Stimulated activated CD4-positive, alpha-beta T cell treated with anti-CD3 and anti-CD28 coated beads, Interleukin-2, amount 100 ng/mL, for 24 hours (primary cell): ENCODE results near the gene RRP15.
"Not testable (repeated sequence)": the region's sequence is repeated elsewhere in the genome, so short reads cannot be mapped to it uniquely, and the experiment has no call there.

Experiments used
- DNase-seq, 2 donors: peaks; one replicate each; pipeline ENCODE4 v3.0.0-alpha.2; 2020

The RRP15 gene

GRCh38 chr1:218297867-218298266, 12.8 kb downstream of the RRP15 start:
- DNase-seq = no peak

DNA sequence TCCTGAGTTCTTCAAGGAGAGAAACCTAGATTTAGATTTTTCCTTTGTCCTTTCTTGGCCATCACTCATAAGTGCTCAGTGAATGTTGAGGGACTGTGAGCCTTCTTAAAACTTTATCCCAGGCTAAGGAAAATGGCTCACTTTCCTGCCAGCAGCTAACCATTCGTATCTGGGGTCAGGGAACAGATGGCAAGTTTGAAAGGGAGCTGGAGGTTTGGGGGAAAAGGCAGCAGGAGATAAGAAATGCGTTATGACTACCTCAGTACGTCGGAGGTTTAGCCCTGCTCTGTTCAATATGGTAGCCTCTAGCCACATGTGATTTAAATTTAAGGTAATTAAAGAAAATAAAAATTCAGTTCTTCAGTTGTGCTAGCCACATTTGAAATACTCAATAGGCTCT, 13.3 kb downstream of the RRP15 start:
- no peak for DNase-seq

GRCh38 chr1:218299416-218299815, 14.3 kb downstream of the RRP15 start:
- no peak for DNase-seq

GRCh38 chr1:218301217-218301616, 16.1 kb downstream of the RRP15 start:
- DNase-seq = no peak

DNA sequence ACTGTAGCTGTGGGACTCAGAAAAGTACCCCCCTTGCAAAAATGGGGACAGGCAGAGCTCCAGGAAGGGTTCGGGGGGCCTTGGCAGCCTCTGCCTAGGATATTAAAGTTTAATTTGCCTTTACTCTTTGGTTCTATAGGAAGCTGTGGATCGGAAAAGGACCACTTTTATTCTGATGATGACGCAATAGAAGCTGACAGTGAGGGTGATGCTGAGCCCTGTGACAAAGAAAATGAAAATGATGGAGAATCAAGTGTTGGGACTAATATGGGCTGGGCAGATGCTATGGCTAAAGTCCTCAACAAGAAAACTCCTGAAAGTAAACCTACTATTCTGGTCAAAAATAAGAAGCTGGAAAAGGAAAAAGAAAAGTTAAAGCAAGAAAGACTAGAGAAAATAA, 17.1 kb downstream of the RRP15 start:
- no peak for DNase-seq

DNA sequence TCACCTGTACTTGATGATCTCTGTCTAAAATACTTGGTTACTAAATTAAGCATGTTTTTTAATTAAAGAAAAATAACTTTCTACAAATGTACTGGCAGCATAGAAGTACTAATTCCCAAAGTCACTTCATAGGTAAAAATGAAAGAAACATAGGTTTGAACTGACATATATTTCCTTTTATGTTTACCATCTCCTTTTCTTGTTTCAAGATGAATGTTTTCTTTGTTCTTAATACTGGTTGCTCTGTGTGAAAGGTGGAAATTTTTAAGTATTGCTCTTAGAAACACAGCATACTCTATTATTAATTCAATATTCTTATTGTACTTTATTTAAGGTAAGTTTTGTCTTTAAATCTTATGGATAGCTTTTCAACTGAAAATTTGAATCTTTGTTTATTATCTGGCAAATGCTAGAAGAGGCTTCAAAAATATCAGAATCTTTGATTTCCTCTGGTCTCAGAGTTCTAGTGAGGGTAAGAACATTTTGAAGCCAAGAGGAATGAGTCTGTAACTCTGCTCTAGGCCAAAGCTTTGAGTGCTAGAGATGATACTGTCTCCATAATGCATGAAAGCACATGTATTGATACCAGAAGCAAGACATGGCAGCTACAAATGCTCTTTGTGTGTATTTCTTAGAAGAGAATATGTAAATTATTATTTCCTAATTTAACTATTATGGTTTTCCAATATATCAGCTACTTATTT, 18.2 kb downstream of the RRP15 start:
- DNase-seq = no peak

DNA sequence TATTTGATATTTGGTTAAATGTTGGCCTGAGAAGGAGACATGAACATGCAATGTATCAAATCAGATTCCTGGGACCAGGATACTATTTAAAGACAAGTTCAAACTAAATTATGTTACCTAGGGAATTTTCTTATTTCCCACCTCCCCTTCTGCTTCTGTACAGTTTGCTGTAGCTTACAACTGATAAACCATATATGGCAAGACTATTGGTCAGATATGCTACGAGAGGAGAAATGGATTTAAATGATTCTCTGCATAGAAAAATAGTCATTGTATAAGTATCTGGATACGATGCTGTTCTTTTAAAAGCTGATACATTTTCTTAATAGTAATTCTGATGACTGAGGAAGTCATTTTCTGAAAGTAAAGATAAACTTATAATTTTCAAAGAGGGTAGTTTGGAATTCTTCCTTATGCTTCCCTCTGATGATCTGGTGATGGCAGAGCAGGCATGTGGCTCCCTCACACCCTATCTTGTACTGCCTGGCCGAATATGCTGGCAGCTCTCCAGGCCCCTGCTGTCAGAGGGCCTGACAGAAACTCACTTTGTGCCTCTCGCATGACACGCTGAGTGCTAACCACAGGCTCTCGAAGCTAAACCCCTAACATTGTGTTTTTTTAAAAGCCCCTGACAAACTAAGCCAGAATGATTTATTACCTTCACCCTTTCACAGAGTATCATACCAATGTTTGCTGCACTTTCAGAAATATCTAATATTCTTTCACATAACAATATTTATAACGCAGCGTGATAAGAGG, 19.4 kb downstream of the RRP15 start:
- no peak for DNase-seq

GRCh38 chr1:218305472-218306064, 20.5 kb downstream of the RRP15 start:
- DNase-seq = no peak

GRCh38 chr1:218312509-218312908, 27.4 kb downstream of the RRP15 start:
- DNase-seq = no peak

GRCh38 chr1:218314316-218314715, 29.2 kb downstream of the RRP15 start:
- no peak for DNase-seq

GRCh38 chr1:218315638-218316037, 30.5 kb downstream of the RRP15 start:
- DNase-seq = no peak

DNA sequence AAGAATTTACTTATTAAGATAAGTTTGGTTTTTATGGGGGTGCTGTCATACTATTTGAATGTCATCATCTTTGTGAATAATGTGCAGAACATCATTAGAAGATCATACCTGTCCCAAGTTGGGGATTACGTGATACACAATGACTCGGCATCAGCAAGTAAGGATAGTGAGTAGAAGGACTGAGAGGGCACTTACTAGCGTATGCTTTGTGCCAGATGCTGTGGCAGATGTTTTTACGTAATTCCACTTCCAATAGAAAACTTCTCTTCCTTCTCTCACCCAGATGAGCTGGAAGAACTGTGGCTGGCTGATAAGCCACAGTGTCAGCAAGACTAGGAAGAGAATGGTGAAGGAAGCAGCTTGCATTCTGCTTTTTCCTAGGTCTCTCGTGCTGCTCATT, 32.0 kb downstream of the RRP15 start:
- no peak for DNase-seq

GRCh38 chr1:218320182-218320581, 35.1 kb downstream of the RRP15 start:
- DNase-seq = not testable (repeated sequence)

GRCh38 chr1:218322762-218323161, 37.7 kb downstream of the RRP15 start:
- no peak for DNase-seq

GRCh38 chr1:218323568-218324225, 38.6 kb downstream of the RRP15 start:
- DNase-seq = no peak

DNA sequence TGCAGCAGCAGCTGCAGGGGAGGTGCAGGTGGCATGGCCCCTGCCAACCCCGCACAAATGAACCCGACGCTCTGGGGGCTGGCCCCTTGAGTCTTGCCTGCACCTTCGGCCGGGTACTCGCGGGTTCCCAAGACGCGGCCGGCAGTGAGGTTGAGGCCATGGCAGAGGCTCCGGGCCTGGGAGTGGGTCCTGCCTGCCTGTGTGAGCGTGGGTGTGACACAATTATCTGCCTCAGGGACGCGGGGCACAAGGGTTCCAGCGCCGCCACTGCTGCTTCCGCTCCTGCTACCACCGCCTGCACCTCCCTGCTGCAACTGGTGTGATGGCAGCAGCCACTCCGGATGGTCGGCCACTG, 39.1 kb downstream of the RRP15 start:
- no peak for DNase-seq

DNA sequence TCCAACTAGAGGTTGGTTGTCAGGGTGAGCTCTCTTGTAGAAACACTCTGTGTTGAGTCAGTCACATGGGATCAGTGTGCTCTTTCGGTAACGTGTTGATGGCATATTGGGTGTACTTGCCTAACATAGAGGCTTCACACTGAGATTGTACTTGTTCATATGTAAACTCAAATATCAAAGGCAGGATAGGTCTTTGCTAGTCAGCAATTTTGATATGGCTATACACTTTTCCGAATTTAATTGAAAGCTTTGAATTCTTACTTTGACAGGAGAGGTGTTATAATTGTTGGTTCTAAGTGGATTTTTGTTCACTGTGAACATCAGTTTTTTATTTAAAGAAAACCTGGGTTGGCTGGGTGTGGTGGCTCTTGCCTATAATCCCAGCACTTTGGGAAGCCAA, 43.7 kb downstream of the RRP15 start:
- no peak for DNase-seq

- DNase-seq = no peak
These were observed 45.0 kb downstream of the RRP15 start for GRCh38 chr1:218330043-218330623.

DNA sequence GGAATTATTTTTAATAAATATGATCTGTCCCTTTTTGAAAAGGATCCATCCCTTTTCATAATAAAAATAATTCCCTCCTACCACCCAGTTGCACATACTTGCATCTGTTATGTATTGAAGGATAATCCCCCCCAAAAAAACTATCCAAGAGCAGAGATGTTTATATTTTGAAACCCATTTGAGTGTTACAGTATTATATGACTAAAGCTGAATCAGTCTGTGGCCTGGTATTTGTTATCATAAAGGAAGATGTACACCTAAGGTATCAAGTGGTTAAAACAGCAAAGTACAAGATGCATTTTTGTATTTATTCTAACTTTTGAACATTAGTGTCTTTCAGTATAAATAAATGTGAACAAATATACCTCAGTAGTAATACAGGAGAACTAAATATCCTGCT, 47.3 kb downstream of the RRP15 start:
- no peak for DNase-seq

- no peak for DNase-seq
These were observed 51.2 kb downstream of the RRP15 start for GRCh38 chr1:218336328-218336727.

DNA sequence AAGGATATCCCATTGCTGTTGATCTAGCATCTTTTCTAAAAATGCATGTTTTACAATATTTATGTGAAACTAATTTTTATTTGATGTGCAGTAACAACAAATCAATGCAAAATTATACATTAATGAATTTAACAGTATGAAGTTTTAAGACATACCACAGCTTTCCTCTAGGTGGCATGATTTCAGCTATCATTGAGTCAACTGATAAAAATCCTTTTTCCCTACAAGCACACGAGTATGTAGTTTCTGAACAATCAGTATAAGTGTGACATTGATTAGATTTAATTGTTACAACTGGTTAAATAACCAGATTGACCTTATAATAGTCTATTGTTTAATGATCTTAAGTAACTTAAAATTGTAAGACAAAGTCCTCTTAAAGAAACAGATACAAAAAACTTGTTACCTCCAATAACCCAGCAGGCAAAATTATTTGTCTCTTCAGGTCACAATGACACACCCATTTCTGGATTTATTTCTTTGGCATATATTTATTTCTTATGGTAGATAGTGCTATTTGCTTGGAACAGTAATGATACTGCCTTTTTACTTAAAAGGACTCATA, 54.3 kb downstream of the RRP15 start:
- no peak for DNase-seq

DNA sequence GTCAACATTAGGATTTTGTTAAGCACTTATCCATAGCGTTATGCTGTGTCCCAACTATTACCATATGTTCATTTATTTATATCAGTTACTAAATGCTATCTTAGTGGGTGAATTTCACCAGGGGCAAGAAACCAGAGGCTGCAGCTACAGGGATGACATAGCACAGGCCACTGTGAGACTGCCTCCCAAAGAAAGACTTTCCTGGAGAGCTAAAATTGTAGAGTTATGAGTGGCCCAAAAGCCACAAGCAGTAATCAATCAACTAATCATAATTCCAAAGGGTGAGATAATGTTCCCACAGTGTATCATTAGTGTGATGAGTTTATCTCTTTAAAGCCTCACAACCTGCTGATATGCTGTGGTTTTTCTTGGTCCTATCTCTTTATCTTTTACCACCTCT, 56.2 kb downstream of the RRP15 start:
- DNase-seq = no peak

- DNase-seq = no peak
These were observed 57.0 kb downstream of the RRP15 start for GRCh38 chr1:218342091-218342490.
